GM13977 (cell line): Measurements from ENCODE around the gene SLC22A16.

ENCODE experiments used
- DNase-seq: peaks from one replicate; pipeline ENCODE4 v3.0.0; 2012; ENCODE audit warnings: low spot score
- CTCF ChIP-seq: IDR thresholded peaks from 2 replicates; pipeline ENCODE4 v1.5.1; 2012; ENCODE audit warnings: mild to moderate bottlenecking, control low read depth; ENCODE audit not compliant: insufficient read depth; ENCODE audit errors: extremely low read depth, missing control alignments
- in situ Hi-C: fragments of 300-500 bp; cut with MboI; formaldehyde crosslinking; loops from one replicate; pipeline ENCODE4 v1.12.0; 2022; ENCODE audit warnings: low sequenced_read_pairs, low pct_unique_long_range_greater_than_20kb, mixed read lengths, inconsistent platforms; ENCODE audit not compliant: unreplicated experiment

The SLC22A16 gene

GRCh38 chr6:110389689-110390382 lies 86.6 kb downstream of the SLC22A16 start:
- no peak for DNase-seq
- in situ Hi-C loops, result loop anchor here (25.0 kb wide), 3 partner anchors 328 to 853 kb away; no protein-coding TSS in a partner anchor
- no peak for TF ChIP-seq CTCF

GRCh38 chr6:110387986-110388385 lies 88.4 kb downstream of the SLC22A16 start:
- no peak for TF ChIP-seq CTCF
- DNase-seq, result no peak
- in situ Hi-C loops, result loop anchor here (25.0 kb wide), 3 partner anchors 326 to 851 kb away; no protein-coding TSS in a partner anchor

- DNase-seq, result no peak
- no peak for TF ChIP-seq CTCF
- in situ Hi-C loops, result loop anchor here (25.0 kb wide), 3 partner anchors 323 to 848 kb away; no protein-coding TSS in a partner anchor
Measured at GRCh38 chr6:110385458-110385863, 91.0 kb downstream of the SLC22A16 start.

GRCh38 chr6:110378552-110378951 lies 97.9 kb downstream of the SLC22A16 start:
- DNase-seq, result no peak
- in situ Hi-C loops, result loop anchor here (25.0 kb wide), 3 partner anchors 316 to 841 kb away; no protein-coding TSS in a partner anchor
- TF ChIP-seq CTCF, result no peak
